GM19452 (cell line): ENCODE data around the gene HRC.

Experiments used
- ATAC-seq: cut with Tn5 transposase; IDR thresholded peaks from one replicate; pipeline ENCODE4 v1.9.1; 2021; ENCODE audit not compliant: unreplicated experiment

Gene HRC

DNA sequence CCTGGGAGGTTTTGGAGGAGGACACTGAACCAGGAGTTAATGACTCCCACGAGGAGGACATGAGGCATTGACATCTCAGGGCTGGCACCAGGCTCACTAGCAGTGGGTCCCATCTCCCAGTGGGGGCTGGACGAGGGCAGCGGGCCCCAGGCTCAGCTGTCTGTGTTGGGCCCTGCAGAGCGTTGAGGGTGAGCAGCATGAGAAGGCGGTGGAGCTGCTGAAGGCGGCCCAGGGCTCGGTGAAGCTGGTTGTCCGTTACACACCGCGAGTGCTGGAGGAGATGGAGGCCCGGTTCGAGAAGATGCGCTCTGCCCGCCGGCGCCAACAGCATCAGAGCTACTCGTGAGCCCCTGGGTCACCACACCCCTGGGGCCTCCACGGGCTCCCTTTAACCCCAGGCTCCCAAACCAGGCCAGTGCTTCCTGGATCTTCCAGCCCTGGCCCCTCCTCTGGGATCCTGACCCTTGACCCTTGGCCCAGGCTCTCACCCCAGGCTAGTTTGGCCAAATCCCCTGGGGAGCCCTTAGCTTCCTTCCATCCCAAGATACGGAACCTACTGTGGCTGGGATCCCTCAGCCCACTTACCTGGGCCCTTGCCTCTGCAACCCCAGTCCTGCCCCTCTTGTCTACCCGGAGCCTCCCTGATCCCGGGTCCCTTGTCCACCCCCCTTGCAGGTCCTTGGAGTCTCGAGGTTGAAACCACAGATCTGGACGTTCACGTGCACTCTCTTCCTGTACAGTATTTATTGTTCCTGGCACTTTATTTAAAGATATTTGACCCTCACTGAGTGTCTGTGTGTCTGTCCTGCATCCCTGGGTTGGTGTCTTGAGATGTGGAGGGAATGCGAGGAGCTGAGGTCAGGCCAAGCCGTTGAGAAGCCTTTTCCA is 37.3 kb downstream of the HRC start:
- ATAC-seq = no peak

DNA sequence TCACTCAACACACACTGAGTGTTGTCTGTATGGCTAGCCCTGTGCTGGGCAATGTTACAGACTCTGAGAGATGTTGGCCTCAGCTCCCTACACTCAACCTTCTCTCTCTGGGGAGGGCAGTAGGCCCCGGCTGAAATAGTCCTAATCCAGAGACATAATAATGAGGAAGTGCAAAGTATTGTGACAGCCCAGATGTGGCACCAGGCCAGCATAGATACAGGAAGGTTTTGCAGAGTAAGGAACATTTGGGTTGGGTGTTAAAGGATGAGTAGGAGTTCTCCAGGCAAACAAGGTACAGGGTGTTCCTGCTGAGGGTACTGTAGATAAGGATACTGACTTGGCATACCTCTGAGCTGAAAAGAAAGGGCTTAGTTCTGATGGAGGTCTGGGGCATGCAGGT is 38.7 kb downstream of the HRC start:
- ATAC-seq = no peak

DNA sequence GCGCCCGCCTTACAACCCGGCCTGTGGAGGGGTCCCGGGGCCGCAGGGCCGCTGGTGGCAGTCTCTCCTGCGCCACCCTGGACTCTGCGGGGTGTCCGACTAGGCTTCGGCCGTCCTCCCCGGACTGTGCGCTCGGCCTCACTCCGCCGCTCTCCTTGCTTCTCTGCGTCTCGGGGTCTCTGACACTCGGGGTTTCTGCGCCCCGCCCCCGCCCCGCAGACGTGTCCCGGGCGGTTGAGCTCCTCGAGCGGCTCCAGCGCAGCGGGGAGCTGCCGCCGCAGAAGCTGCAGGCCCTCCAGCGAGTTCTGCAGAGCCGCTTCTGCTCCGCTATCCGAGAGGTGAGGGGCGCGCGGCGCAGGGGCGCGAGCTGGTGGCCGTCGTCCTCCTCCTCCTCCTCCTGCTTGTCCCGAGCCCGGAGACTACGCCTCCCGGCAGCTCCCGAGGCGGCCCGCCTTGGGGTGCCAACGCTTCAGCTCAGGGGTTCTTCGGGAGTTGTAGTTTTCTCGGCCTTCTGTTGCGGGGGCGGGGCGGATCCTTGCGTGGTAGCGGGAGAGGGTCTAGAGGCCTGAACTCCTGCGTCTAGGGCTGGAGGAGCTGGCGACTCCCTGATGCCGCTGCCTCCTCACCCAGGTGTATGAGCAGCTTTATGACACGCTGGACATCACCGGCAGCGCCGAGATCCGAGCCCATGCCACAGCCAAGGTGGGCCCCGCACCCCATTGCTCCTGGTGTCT is 40.4 kb downstream of the HRC start:
- no peak for ATAC-seq

DNA sequence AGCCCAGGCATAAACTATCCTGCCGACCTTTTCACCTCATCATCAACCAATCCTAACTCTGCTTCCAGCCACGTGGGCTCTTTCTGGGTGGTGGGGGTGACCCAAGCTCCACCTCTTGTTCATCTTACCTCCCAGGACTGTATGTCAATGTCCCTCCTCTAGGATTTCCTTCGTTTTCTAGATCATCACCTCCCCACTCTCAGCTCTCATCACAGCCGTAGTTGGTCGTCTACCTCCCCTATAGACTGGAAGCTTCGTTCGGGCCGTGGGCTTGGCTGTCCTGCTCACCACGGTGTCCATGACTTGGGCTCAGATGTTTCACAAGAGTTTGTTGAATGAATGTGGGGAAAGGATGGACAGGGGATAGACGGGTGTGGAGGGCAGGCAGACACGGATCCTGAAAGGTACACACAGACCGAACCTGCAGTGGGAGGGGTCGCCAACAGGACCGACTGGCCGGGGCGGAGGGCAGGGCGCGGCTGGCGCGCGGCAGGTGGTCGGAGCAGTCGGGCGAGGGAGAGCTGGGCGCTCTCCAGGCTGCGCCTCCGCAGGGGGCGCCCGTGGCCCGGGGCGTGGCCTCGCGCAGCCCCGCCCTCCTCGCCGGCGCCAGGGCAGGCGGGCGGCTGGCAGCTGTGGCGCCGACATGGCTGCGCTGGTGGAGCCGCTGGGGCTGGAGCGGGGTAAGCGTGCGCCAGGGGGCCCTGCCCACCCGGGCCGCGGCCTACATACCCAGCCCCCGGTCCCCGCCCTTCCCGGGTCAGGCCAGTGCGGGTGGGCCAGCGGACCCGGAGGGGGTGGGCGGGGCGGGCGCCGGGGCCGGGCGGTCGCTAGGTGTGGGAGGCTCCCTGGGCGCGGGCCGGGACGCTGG is 41.2 kb downstream of the HRC start, which contains the start of gene LIN7B:
Gene LIN7B, plus strand, starts transcription at position 609 of the 868 bp plus-strand sequence. Its CDS starts 35 bp downstream, at position 644.
- peak; percentile 56 for ATAC-seq

DNA sequence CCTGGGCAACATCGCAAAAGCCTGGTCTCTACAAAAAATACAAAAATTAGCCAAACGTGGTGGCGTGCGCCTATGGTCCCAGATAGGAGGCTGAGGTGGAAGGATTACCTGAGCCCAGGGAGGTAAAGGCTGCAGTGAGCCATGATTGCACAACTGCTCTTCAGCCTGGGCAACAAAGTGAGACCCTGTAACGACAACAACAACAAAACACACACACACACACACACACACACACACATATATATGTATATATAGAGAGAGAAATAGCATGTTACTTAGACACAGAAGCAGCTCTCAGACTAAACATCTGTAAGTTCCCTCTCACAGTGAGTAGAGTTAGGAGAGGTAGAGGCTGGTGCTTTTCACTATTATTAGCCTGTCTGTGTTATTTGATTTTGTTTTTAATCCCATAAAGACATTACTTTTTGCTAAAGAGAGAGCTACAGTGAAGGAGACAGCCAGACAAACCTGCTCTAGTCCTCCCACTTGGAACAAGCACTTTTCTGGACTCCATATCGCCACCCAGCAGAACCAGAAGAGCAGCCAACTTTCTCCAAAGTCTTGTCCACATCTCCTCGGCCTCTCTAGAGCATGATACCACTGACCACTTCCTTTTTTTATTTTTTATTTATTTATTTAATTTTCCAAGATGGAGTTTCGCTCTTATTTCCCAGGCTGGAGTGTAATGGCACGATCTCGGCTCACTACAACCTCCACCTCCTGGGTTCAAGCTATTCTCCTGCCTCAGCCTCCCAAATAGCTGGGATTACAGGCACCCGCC is 43.8 kb downstream of the HRC start:
- no peak for ATAC-seq

DNA sequence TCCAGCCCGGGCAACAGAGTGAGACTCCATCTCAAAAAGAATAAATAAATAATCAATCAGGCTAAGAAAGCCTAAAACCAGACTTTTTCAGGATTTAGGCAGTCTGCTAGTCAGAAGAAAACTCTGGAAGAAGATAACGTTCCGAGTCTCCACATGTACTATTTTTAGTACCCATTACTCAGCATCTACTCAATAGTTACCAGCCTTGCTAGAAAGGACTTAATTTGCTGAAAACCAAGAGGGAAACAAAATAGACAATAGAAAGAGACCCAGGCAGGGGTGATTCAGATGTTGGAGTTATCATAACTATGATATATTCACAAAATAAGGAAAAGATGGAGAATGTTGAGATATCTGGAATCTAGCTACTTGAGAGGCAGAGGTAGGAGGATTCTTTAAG is 44.6 kb downstream of the HRC start:
- ATAC-seq = no peak

DNA sequence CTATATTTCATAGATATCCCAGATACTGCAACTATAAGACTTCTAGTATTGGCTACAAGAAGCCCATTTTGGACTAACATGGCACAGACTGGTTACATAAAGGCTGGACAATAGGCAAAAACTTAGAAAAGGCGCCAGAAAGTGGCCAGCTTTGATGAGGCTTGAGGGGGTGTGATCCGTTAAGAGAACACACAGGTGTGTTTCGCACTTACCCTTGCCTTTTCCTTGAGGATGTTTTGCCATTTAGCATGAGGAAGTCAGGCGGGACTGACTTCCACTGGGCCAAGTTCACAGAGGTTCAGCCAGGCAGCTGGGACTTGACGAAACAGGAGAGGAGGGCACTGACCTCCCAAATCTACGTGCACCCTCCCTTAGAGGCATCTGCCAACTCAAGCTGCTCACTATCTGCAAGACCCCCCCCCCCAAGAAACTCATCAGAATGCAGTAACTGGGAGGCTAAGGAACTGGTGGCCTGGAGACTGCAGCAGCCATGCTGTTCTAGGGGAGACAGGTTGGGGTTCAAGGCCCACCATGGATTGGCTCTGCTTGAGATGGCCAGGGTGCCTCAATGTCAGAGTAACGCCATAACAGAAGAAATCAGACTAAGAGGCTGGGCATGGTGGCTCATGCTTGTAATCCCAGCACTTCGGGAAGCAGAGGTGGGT is 45.5 kb downstream of the HRC start:
- no peak for ATAC-seq

DNA sequence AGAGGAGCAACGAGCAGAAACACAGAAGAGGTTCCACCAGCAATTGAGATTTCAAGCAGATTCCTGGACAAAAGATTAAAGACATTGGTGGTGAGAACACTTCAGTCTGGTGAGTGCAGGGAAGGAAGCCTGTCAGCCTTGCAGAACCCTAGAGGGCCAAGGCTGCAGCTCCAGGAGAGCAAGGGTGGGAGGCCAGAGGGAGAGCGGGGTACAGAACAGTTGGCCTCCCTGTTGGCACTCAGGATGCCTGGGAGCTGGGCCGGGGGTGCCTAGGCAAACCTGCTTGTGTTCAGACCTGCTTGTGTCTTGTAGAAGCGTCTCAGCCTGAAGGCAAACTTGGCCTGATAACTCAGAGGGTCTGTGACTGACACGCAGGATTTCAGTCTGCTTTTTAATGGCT is 46.1 kb downstream of the HRC start:
- ATAC-seq = no peak

DNA sequence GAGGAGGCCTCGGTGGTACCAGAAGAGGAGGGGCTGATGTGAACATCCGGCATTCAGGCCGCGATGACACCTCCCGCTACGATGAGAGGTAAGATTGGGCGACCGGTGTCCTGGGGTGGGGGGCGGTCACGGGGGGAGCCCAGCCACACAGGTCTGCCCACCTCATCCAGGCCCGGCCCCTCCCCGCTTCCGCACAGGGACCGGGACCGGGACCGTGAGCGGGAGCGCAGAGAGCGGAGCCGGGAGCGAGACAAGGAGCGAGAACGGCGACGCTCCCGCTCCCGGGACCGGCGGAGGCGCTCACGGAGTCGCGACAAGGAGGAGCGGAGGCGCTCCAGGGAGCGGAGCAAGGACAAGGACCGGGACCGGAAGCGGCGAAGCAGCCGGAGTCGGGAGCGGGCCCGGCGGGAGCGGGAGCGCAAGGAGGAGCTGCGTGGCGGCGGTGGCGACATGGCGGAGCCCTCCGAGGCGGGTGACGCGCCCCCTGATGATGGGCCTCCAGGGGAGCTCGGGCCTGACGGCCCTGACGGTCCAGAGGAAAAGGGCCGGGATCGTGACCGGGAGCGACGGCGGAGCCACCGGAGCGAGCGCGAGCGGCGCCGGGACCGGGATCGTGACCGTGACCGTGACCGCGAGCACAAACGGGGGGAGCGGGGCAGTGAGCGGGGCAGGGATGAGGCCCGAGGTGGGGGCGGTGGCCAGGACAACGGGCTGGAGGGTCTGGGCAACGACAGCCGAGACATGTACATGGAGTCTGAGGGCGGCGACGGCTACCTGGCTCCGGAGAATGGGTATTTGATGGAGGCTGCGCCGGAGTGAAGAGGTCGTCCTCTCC is 47.4 kb downstream of the HRC start:
- ATAC-seq = no peak

DNA sequence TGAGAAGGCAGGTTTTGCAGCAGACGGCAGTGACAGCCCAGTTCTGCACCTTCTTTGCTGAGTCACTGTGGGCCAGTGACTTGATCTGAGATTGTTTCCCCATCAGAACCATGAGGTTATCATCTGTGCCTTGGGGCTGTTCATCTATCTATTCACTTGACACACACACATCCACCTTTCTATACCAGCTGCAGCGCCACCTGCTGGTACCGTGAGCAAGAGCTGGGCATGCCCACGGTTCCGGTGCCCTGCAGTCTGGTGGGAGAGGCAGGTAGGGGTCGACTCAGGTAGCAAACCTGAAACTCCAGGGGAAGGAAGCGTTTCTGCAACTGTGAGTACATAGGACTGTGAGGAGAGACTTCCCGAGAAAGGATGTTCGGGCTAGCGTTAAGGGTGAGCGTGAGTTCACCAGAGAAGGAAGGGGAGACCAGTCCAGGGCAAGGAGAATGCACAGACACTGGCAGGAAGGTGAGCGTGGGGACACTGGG is 48.5 kb downstream of the HRC start:
- no peak for ATAC-seq

DNA sequence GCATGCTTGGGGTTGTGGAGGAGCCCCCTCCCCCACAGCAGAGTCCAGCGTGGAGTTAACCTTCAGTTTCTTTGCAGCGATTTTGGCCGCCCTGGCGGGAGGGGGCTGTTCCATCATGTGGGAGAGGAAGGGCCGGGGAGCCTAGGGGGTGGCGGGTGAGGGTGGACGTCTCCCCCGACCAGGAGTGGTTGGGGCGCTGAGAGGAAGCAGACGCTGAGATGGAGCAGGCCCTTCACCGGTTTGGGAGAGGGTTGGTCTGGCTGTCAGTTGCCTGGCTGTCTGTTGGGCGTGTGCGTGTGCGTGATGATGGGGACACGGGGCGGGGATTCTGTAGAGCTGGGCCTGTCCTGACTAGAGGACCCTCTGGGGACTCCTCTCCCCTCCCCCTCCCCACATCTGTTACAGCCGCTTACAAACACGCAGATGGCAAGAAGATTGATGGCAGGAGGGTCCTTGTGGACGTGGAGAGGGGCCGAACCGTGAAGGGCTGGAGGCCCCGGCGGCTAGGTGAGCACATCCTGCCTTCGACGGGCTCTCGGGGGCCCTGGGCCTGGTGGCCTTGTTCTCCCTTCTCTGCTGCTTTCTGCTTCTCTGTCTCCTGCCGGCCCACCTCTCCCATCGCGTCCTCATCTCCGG is 50.8 kb downstream of the HRC start:
- ATAC-seq = no peak

DNA sequence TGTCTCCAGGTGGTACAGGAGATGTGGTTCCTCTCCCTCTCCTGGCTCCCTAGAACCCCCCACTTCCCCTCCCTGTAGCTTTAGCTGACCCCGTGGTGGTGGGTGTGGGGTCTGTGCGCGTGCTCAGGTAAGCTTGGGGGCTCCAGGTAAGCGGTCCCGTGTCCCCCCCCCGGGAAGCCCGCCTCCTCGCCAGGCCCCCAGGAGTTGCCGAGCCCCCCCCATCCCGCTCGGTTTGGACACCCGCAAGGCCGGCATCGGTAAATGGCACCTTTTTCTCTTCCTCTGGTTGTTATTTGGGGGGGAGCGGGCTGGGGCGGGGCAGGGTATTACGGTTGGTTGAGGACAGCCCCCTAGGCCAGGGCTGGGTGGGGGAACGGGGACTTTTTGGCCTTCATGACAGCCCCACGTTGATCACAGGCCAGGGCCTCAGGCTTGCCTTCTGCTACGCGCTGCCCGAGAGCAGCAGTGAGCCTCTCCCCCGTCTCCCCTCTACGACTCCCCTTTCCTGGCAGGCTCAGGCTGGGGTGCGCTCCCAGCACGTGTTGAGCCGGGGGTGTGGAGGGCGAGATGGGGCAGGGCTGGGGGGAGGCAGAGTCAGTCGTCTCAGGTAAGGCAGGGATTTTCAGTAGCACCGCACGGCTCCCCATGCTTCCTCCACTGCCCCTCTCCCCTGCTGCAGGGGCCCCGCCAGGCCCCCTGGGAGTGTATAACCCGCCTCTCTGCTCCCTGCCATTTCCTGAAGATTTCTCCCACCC is 51.7 kb downstream of the HRC start:
- no peak for ATAC-seq

DNA sequence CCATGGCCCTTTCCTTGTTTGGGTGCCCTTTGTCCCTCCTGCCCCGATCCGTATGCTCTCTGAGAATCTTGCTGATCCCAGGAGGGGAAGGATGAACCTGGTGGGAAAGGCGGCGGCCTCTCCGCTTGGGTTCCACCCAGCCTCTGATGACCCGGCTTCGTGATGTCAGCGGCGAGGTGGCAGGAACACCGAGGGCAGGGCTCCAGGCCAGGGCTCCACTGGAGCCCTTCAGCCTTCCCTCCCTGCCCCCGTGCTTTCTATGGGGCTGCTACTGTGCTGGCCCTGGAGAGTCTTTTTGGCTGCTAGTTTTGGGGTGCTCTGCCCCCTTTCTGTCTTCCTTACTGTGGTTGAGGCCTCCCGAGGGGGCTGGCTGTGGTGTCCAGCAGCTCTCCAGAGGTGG is 52.9 kb downstream of the HRC start:
- ATAC-seq = no peak
